BLaER1 treated with 17β-estradiol and CSF1 and Interleukin-3, amounts not matched to agents 10 nM and 100 nM (cell line): ENCODE measurements around the gene ACOT11.

ENCODE experiments used
- H3K27ac ChIP-seq, 11 experiments: shearing (Covaris generic); formaldehyde crosslinking; 2 replicates each; pipeline ENCODE4 v1.8.1; 2022
- H3K27me3 ChIP-seq, 11 experiments: shearing (Covaris generic); formaldehyde crosslinking; 2 replicates each; pipeline ENCODE4 v1.8.1; 2022
- H3K36me3 ChIP-seq, 11 experiments: shearing (Covaris generic); formaldehyde crosslinking; 2 replicates each; pipeline ENCODE4 v1.8.1; 2022
- H3K4me1 ChIP-seq, 10 experiments: shearing (Covaris generic); formaldehyde crosslinking; 2 replicates each; pipeline ENCODE4 v1.8.1; 2022
- H3K4me2 ChIP-seq, 11 experiments: shearing (Covaris generic); formaldehyde crosslinking; 2 replicates each; pipeline ENCODE4 v1.8.1; 2022
- H3K4me3 ChIP-seq, 10 experiments: shearing (Covaris generic); formaldehyde crosslinking; 2 replicates each; pipeline ENCODE4 v1.8.1; 2022
- H3K9ac ChIP-seq, 11 experiments: shearing (Covaris generic); formaldehyde crosslinking; 2 replicates each; pipeline ENCODE4 v1.8.1; 2022
- H3K9me3 ChIP-seq, 11 experiments: shearing (Covaris generic); formaldehyde crosslinking; replicated peaks in 1 of 11; 2 replicates each; pipeline ENCODE4 v1.8.1; 2022
- H4K20me1 ChIP-seq, 11 experiments: shearing (Covaris generic); formaldehyde crosslinking; 2 replicates each; pipeline ENCODE4 v1.8.1; 2022
- Cebpa-rat ChIP-seq, 11 experiments: shearing (Covaris generic); IDR thresholded peaks; 2 replicates each; pipeline ENCODE4 v1.8.1; 2022

ACOT11 gene

DNA sequence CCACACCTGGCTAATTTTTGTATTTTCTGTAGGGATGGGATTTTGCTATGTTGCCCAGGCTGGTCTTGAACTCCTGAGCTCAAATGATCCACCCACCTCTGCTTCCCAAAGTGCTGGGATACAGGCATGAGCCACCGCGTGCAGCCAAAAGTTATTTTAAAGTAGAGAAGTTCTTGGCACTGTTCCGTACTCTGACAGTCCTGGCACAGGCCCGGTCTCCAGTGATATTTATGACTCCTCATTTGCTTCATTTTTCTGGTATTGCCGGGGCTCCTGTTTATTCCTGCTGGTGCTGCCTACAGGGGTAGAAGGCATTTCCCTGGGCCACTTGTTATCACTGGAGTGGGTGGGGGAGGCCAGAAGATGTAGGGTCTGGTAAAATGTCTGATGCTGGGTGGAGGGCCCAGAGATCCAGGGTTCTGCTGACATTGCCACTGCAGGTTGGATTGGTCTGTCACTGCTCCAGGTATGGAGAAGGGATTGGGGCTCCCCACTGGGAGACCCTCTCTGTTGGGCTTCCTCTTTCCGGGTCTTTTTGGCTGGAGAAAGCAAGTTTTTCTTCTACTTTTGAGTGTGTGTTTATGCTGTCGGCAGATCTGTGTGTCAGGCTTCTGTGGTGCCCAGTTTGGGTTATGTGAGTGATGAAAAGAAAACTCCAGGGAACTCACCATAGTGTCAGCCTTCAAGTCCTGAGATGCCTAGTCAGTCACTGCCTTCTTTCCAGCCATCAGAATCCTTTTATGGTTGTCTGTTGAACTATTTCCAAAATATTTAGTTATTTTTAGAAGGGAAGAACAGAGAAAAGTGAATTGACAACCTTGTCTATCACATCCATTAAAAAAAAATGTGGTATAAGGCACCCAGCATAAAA lies 98.0 kb downstream of the ACOT11 start:
- TF ChIP-seq Cebpa-rat (IDR thresholded peaks at IDR 0.05): no peak
- Histone ChIP-seq H4K20me1 (no peaks in the 10 kb centered on the region), H3K36me3 (no peaks in the 10 kb centered on the region)

DNA sequence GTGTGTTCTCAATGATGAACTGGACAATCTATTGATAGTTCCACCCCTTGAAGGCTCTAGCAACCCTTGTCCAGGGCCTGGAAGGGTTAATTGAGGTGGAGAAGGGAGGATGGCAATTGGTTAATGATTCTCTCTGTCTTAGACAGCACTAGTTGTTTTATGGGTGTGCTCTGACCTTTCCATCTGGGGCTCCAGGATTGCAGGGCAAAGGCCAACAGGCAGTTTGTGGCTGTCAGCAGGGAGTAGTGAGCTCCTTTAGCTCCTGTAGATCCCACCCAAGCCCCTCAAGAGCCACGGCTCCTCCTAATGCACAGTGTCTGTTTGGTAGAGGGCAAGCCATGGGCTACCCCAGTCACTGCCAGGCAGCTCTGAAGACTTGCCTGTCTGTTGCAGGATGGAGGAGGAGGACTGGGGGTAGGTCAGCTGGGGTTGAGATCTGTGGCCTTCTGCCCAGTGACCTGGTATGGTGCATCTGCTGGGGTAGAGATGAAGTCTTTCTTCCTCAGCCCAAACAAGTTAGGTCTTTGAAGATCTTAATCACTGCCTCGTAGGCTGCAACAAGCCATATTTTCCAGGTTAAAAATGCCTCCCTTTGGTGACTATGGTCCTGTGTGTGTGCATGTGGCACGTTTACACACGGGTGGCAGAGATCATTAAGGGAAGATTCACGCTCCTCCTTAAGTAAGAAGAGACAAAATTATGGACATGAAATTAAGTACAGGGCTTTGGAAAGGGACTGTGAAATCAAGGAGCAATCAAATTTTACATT lies 101.3 kb downstream of the ACOT11 start:
- no peaks in the 10 kb centered on the region for H3K27me3 ChIP-seq
- no peak overlapping the region for H3K9ac ChIP-seq
- no peak overlapping the region for H3K4me3 ChIP-seq
- peaks cover 0 to 9% (median 6%) of the 10 kb centered on the region in 11 experiments; a peak in 10 of 22 replicates for H3K9me3 ChIP-seq
- peaks cover 0 to 20% (median 0%) of the 10 kb centered on the region in 10 experiments; a peak in 6 of 20 replicates for H3K4me1 ChIP-seq
- no peak for TF ChIP-seq Cebpa-rat (IDR thresholded peaks at IDR 0.05)
- no peaks in the 10 kb centered on the region for H3K36me3 ChIP-seq
- H3K4me2 ChIP-seq: no peak overlapping the region
- no peaks in the 10 kb centered on the region for H4K20me1 ChIP-seq
- no peak overlapping the region for H3K27ac ChIP-seq

More for the DNA sequence above, 98.0 kb downstream of the ACOT11 start:
- H3K9ac ChIP-seq: no peak overlapping the region
- H3K4me3 ChIP-seq: no peak overlapping the region
- no peak overlapping the region for H3K27ac ChIP-seq
- H3K27me3 ChIP-seq: no peaks in the 10 kb centered on the region
- peaks cover 7 to 27% (median 18%) of the 10 kb centered on the region in 11 experiments; a peak in 19 of 22 replicates for H3K9me3 ChIP-seq
- no peak overlapping the region for H3K4me2 ChIP-seq
- peaks cover 0 to under 1% (median 0%) of the 10 kb centered on the region in 10 experiments; a peak in 1 of 20 replicates for H3K4me1 ChIP-seq

DNA sequence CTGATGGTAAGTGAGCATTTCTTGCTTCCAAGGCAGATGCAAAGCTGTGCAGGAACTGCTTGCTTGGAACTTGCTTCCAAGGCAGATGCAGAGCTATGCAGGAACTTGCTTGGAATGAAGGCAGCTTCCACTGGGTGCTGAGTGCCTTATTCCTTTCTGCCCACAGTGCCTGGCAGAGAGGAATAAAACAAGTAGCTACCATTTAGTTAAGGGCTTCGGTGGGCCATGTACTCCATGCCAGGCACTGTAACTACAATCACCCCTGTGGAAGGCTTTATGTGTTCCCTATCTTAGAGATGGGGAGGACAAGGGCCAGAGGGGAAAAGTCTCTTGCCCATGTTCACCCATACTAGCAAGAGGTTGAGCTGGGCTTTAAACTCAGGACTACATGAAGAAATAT lies 101.9 kb downstream of the ACOT11 start:
- Histone ChIP-seq H3K9ac (no peak overlapping the region), H3K27ac (no peak overlapping the region), H3K27me3 (no peaks in the 10 kb centered on the region), H3K4me2 (no peak overlapping the region), H3K9me3 (peaks cover 0 to 3% (median 0%) of the 10 kb centered on the region in 11 experiments; a peak in 4 of 22 replicates), H4K20me1 (no peaks in the 10 kb centered on the region), H3K36me3 (no peaks in the 10 kb centered on the region), H3K4me1 (peaks cover 0 to 20% (median 0%) of the 10 kb centered on the region in 10 experiments; a peak in 6 of 20 replicates), H3K4me3 (no peak overlapping the region)
- TF ChIP-seq Cebpa-rat (IDR thresholded peaks at IDR 0.05): no peak

DNA sequence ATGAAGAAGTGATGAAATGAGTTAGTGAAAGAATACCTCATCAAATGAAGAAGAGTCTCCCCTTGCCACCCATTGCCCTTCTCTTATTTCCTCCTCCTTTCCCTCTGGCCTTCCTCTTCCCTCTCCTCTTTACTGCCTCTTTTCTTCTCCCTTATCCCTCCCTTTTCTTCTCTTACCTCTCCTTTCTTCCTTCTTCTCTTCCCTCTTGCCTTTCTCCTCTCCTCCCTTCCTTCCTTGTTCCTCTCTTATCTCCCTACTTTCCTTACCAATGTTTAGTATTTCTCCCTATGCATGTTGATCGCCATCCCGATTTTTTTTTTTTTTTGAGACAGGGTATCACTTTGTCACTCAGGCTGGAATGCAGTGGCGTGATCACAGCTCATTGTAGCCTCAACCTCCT lies 102.4 kb downstream of the ACOT11 start:
- Histone ChIP-seq H3K4me3 (no peak overlapping the region), H3K4me1 (peaks cover 0 to 20% (median 0%) of the 10 kb centered on the region in 10 experiments; a peak in 6 of 20 replicates), H3K27ac (no peak overlapping the region), H3K4me2 (no peak overlapping the region), H3K9ac (no peak overlapping the region), H4K20me1 (no peaks in the 10 kb centered on the region), H3K27me3 (no peaks in the 10 kb centered on the region), H3K9me3 (no peaks in the 10 kb centered on the region), H3K36me3 (no peaks in the 10 kb centered on the region)
- no peak for TF ChIP-seq Cebpa-rat (IDR thresholded peaks at IDR 0.05)

DNA sequence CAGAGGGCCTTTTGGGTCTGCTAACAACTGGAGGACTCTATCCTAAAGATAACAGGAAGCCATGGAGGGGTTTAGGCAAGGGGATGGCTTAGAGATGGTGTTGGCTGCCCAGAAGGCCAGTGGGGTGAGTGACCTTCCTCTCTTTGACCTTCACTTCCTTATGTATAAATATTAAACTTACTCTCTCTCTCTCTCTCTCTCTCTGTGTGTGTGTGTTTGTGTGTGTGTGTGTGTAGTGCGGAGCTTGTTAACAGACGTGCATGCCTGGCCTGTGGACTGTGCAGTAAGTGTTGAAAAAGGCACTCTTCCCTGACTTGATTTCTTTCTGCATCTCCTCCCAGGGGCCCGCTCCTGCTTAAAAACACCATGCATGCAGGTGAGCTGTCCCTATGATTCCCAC lies 103.6 kb downstream of the ACOT11 start:
- TF ChIP-seq Cebpa-rat (IDR thresholded peaks at IDR 0.05): no peak
- Histone ChIP-seq H3K36me3 (no peaks in the 10 kb centered on the region), H4K20me1 (no peaks in the 10 kb centered on the region), H3K27me3 (no peaks in the 10 kb centered on the region), H3K4me2 (peak overlapping the region in 3 of 11 experiments; percentile 4 to 89 (median 78); a peak in 5 of 22 replicates), H3K27ac (no peak overlapping the region), H3K9me3 (no peaks in the 10 kb centered on the region), H3K4me3 (no peak overlapping the region), H3K4me1 (peaks cover 0 to 20% (median 0%) of the 10 kb centered on the region in 10 experiments; a peak in 6 of 20 replicates), H3K9ac (no peak overlapping the region)

DNA sequence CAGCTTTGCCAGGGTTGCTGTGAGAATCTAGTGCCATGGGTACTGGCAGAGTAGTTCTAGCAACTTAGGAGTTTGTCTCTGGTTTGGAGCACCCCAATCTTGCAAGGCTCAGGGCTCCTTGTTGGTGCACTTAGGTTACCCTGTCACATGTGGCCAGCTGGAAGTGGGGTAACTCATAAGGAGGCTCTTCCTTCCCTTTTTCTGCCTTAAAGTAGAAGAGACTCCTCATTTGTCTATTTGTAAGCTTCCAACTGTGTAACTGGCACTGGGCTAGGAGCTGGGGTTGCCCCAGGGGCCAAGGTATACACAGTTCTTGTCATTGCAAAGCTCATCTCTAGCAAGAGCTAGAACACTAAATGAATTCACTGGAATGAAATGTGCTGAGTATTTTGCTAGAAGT lies 104.1 kb downstream of the ACOT11 start:
- no peak for TF ChIP-seq Cebpa-rat (IDR thresholded peaks at IDR 0.05)
- no peak overlapping the region for H3K27ac ChIP-seq
- peak overlapping the region in 3 of 11 experiments; percentile 4 to 89 (median 78); a peak in 5 of 22 replicates for H3K4me2 ChIP-seq
- no peaks in the 10 kb centered on the region for H3K27me3 ChIP-seq
- H3K4me3 ChIP-seq: no peak overlapping the region
- H3K4me1 ChIP-seq: peaks cover 0 to 20% (median 0%) of the 10 kb centered on the region in 10 experiments; a peak in 6 of 20 replicates
- no peak overlapping the region for H3K9ac ChIP-seq
- no peaks in the 10 kb centered on the region for H4K20me1 ChIP-seq
- no peaks in the 10 kb centered on the region for H3K9me3 ChIP-seq
- H3K36me3 ChIP-seq: no peaks in the 10 kb centered on the region

DNA sequence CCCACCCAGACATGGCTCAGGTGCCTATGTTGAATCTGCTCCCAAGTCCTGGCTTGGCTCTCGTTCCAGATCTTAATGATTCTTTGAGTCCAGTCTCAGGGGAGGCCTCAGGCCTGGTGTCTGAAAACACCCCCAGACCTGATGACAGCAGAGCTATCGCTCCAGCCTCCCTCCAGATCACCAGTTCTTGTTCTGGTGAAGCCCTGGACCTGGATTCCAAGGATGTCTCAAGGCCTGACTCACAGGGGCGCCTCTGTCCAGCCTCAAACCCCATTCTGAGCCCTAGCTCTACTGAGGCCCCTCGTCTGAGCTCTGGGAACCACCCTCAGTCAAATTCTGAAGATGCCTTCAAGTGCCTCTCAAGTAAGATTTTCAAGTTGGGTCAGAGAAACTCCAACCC lies 105.0 kb downstream of the ACOT11 start:
- Histone ChIP-seq H3K4me3 (no peak overlapping the region), H3K4me1 (peaks cover 0 to 20% (median 0%) of the 10 kb centered on the region in 10 experiments; a peak in 6 of 20 replicates), H3K9me3 (peaks cover 5 to 9% (median 7%) of the 10 kb centered on the region in 11 experiments), H3K36me3 (no peaks in the 10 kb centered on the region), H3K9ac (no peak overlapping the region), H3K27ac (no peak overlapping the region), H3K27me3 (no peaks in the 10 kb centered on the region), H4K20me1 (no peaks in the 10 kb centered on the region), H3K4me2 (peak overlapping the region in 2 of 11 experiments; percentile 78 to 89; a peak in 2 of 22 replicates)
- no peak for TF ChIP-seq Cebpa-rat (IDR thresholded peaks at IDR 0.05)

DNA sequence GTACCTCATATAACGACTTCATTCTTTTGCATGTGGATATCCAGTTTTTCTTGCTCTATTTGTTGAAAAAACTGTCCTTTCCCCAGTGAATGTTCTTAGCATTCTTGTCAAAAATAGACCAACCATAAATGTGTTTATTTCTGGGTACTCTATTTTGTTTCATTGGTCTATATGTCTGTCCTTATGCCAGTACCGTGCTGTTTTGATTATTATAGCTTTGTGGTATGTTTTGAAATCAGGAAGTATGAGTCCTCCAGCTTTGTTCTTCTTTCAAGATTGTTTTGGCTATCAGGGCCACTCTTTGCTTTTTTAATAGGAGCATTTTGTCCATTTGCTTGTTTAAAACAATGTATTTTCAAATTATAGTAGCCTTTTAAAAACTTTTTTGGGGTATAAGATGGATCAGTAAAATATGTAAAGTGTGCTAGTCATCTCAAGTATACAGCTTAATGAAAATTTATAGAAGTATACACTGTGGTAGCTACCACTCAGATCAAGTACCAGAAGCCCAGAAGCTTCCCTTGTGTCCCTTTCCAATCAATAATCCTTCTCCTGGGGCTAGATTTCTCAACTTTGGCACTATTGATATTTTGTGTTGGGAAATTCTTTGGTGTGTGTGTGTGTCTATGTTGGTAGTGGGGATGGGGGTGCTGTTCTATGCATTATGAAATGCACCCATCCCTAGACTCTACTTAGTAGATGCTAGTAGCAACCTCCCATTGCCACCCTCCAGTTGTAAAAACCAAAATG lies 110.3 kb downstream of the ACOT11 start:
- no peak overlapping the region for H3K27ac ChIP-seq
- peaks cover 21 to 28% (median 26%) of the 10 kb centered on the region in 11 experiments for H3K9me3 ChIP-seq
- H3K9ac ChIP-seq: no peak overlapping the region
- H3K4me3 ChIP-seq: no peak overlapping the region
- no peaks in the 10 kb centered on the region for H3K27me3 ChIP-seq
- H3K4me2 ChIP-seq: no peak overlapping the region
- H3K4me1 ChIP-seq: no peaks in the 10 kb centered on the region
- TF ChIP-seq Cebpa-rat (IDR thresholded peaks at IDR 0.05): no peak
- H3K36me3 ChIP-seq: no peaks in the 10 kb centered on the region; a peak in 2 of 22 replicates
- no peaks in the 10 kb centered on the region for H4K20me1 ChIP-seq
